Right lobe of liver (tissue), 6 donors: Measurements from ENCODE around the gene SLC1A3. TPM values are rescaled to one million over a fixed set of nuclear protein-coding genes. Genes with fewer than 3 reads are reported as not detected.

Experiments
- ATAC-seq, 4 donors: fragments of 200-7000 bp; cut with Tn5 transposase; one replicate each; pipeline ENCODE4 v1.9.1; 2020; ENCODE audit warnings: mild to moderate bottlenecking in 4 of 4, moderate library complexity in 4 of 4
- DNase-seq, 3 donors: peaks; one replicate each; pipeline ENCODE4 v3.0.0-alpha.2; 2020
- H3K27ac ChIP-seq, 3 donors: fragments of 200-600 bp; one replicate each; pipeline ENCODE4 v1.8.0; 2022
- H3K27me3 ChIP-seq, 2 donors: fragments of 200-600 bp; one replicate each; pipeline ENCODE4 v1.8.0; 2022
- H3K36me3 ChIP-seq, 4 donors: fragments of 200-600 bp; sonication (generic) in 1 of 4; one replicate each; pipeline versions ENCODE4 v1.5.1 to v1.8.0; 2017 to 2022; ENCODE audit warnings: control low read depth in 1 of 4
- H3K4me1 ChIP-seq, 4 donors: fragments of 200-600 bp; sonication (generic) in 1 of 4; one replicate each; pipeline versions ENCODE4 v1.5.1 to v1.8.0; 2017 to 2022; ENCODE audit warnings: control low read depth in 1 of 4
- H3K4me3 ChIP-seq, 3 donors: fragments of 200-600 bp; one replicate each; pipeline ENCODE4 v1.8.0; 2022
- H3K9me3 ChIP-seq, 4 donors: fragments of 200-600 bp; sonication (generic) in 1 of 4; one replicate each; pipeline versions ENCODE4 v1.5.1 to v1.8.0; 2017 to 2022; ENCODE audit warnings: control low read depth in 1 of 4
- CTCF ChIP-seq, 4 donors: fragments of 200-600 bp in 3 of 4; fragments of 450-650 bp in 1 of 4; IDR thresholded peaks; one replicate each; pipeline versions ENCODE4 v1.5.1 to v1.8.0; 2016 to 2022; ENCODE audit warnings: antibody characterized with exemption in 4 of 4, mild to moderate bottlenecking in 2 of 4
- POLR2A ChIP-seq: fragments of 450-650 bp; IDR thresholded peaks from one replicate; pipeline ENCODE4 v1.6.1; 2017; ENCODE audit warnings: antibody characterized with exemption, mild to moderate bottlenecking
- WGBS: methylation state at CpG from one replicate; pipeline ENCODE4 v1.1.6; 2018; ENCODE audit warnings: low coverage, low lambda C conversion rate; ENCODE audit not compliant: insufficient coverage; ENCODE audit errors: missing lambda C conversion rate; 5-methylcytosine and 5-hydroxymethylcytosine counted together
- intact Hi-C, 2 donors: fragments of 100-400 bp; cut with DNase I; formaldehyde crosslinking; loops; one replicate each; pipeline versions ENCODE4 v1.11.2 to v1.14.1; 2022
- total RNA-seq, 6 experiments: library from RNA; depleted of rRNA in 2 of 6; stranded (reverse); fragments of >200 nt in 2 of 6; fragmentation: NEBNext Ultra II Directional in 3 of 6; extraction: Animal tissue kit (Norgen Biotek cat#: 25700) in 3 of 6; gene quantifications; one replicate each; pipeline versions ENCODE4 v1.1.0 to v1.2.4, GENCODE V29; 2016 to 2023
- donor health status: DM: no; HTN: yes; CAD: no.
- donor health status: DM: no; HTN: no; CAD: no.
- donor health status: DM: no; HTN: no; CAD: no.
- donor health status: DM: no; HTN: yes; CAD: no.
- donor health status: DM: no; HTN: yes; CAD: no.

Gene SLC1A3
- total RNA-seq, 6 experiments from 2014 or later: 4.7 to 15.1 (median 6.1) TPM

DNA sequence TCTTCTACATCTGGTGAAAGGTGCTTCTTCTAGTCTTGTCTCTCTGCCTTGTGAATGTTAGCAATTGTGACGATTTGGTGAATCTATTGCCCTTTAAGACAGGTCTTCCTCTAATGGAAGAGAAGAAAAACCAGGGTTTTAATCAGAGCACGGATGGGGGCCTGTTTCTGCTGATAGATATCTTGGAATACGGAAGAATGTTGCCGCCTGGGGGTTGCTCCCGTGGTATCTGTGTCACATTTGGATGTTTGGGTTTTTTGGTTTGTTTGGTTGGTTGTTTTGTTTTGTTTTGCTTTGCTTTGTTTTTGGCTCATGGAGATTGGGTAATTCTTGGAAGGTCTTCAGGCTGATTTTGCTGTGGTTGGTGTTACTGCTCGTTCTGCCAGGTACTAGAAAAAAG, 9.7 kb upstream of the SLC1A3 start:
- TF ChIP-seq CTCF (IDR thresholded peaks at IDR 0.05) (no peak), POLR2A (no peak)
- ATAC-seq (no peak), DNase-seq (no peak)
- Histone ChIP-seq H3K4me1 (no peaks in the 10 kb centered on the region), H3K4me3 (no peak overlapping the region), H3K27ac (no peak overlapping the region), H3K9me3 (no peaks in the 10 kb centered on the region), H3K36me3 (no peaks in the 10 kb centered on the region), H3K27me3 (no peaks in the 10 kb centered on the region)
- intact Hi-C loops: no loop called here
- 71% methylated on average over 6 of the region's 6 CpGs for WGBS

DNA sequence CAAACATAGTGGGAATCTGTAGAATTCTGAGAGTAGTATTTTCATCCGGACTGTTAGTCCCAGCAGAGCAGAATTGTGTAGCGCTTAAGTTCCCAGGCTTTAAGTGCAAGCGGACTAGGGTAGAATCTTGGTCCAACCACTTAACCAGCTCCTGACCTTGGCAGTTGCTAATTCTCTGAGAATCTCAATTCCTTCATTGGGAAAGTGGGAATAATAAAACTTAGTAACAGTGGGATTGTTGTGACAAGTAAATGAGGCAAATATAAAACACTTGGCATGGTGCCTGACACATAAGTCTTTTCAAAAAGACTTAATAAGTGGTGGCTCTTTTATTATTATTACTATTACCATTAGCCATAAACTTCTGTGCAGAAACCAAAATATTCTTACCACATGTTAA, 8.4 kb upstream of the SLC1A3 start:
- H3K4me1 ChIP-seq: no peaks in the 10 kb centered on the region
- H3K27ac ChIP-seq: no peak overlapping the region
- 78% methylated on average over 3 of the region's 3 CpGs for WGBS
- DNase-seq (no peak), ATAC-seq (no peak)
- H3K27me3 ChIP-seq: no peaks in the 10 kb centered on the region
- H3K36me3 ChIP-seq: no peaks in the 10 kb centered on the region
- TF ChIP-seq CTCF (IDR thresholded peaks at IDR 0.05): no peak
- TF ChIP-seq POLR2A: no peak
- H3K4me3 ChIP-seq: no peak overlapping the region
- intact Hi-C loops: no loop called here
- H3K9me3 ChIP-seq: no peaks in the 10 kb centered on the region

DNA sequence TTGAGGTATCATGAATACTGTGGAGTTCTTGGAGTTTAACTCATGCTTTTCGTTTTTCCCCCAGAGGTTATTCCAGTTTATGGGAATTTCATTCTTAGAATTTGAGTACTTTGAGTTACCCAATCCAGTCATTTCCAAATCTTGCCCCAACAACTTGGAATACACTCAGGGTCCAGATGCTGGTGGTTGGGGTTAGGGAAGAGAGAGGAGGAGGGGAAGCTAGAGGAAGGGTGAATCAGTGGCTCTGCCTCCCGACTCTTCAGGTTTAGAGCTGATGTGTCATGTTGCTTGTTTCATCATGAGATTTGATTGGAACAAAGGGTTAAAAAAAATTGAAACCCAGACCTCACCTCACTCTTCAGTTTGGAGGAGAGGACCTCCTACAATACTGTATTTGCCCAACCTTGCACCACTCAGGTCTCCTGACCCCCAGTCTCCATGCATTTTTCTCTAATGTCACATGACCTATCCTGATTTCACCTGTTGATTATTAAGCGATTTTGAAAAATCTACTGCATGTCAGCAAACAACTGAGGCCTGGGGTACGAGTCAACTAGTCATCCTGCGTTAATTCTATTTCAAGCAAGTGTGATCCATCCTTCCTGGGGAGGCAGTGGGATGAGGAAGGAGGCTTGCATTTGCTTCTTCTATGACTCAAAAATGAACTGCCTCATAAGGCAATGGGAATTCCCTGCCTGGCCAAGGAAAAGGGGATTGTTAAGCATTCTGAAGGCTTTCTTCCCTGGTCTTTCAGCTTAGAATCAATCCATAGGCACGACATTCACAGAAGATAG, 6.2 kb upstream of the SLC1A3 start:
- TF ChIP-seq POLR2A: no peak
- TF ChIP-seq CTCF (IDR thresholded peaks at IDR 0.05): no peak
- Histone ChIP-seq H3K36me3 (no peaks in the 10 kb centered on the region), H3K4me3 (no peak overlapping the region), H3K9me3 (no peaks in the 10 kb centered on the region), H3K27me3 (no peaks in the 10 kb centered on the region), H3K4me1 (no peaks in the 10 kb centered on the region), H3K27ac (no peak overlapping the region)
- WGBS: 55% methylated on average over 6 of the region's 6 CpGs
- ATAC-seq (no peak), DNase-seq (no peak)
- intact Hi-C loops: no loop called here

GRCh38 chr5:36600917-36601527, 5.4 kb upstream of the SLC1A3 start:
- H3K9me3 ChIP-seq: no peaks in the 10 kb centered on the region
- WGBS: 57% methylated on average over 6 of the region's 6 CpGs
- no peaks in the 10 kb centered on the region for H3K36me3 ChIP-seq
- no peaks in the 10 kb centered on the region for H3K4me1 ChIP-seq
- H3K4me3 ChIP-seq: no peak overlapping the region
- TF ChIP-seq CTCF (IDR thresholded peaks at IDR 0.05) (no peak), POLR2A (no peak)
- intact Hi-C loops: no loop called here
- no peaks in the 10 kb centered on the region for H3K27me3 ChIP-seq
- ATAC-seq (no peak), DNase-seq (no peak)
- H3K27ac ChIP-seq: no peak overlapping the region
